Stimulated activated CD4-positive, alpha-beta T cell treated with anti-CD3 and anti-CD28 coated beads, TNF-alpha, amount 100 ng/mL, for 24 hours (primary cell): Measurements from ENCODE around the gene PRIM1.
"Not testable (repeated sequence)": the region's sequence is repeated elsewhere in the genome, so short reads cannot be mapped to it uniquely, and the experiment has no call there.

ENCODE experiments used
- DNase-seq, 3 experiments: peaks; one replicate each; pipeline ENCODE4 v3.0.0-alpha.2; 2020; ENCODE audit warnings: low read depth in 3 of 3

The PRIM1 gene

GRCh38 chr12:56760460-56760859 is 8.3 kb upstream of the PRIM1 start:
- DNase-seq, result no peak

GRCh38 chr12:56759263-56759908 is 7.3 kb upstream of the PRIM1 start:
- DNase-seq, result no peak

GRCh38 chr12:56758728-56759262 is 6.7 kb upstream of the PRIM1 start:
- no peak for DNase-seq

- DNase-seq, result not testable (repeated sequence)
Observed at GRCh38 chr12:56757971-56758370, 5.8 kb upstream of the PRIM1 start.

GRCh38 chr12:56753566-56753965 is 1.4 kb upstream of the PRIM1 start:
- DNase-seq, result no peak

- not testable (repeated sequence) for DNase-seq
Observed at GRCh38 chr12:56750596-56750995, 1.5 kb downstream of the PRIM1 start.

GRCh38 chr12:56749853-56750252 is 2.3 kb downstream of the PRIM1 start:
- no peak for DNase-seq

GRCh38 chr12:56749359-56749758 is 2.8 kb downstream of the PRIM1 start:
- no peak for DNase-seq

GRCh38 chr12:56728139-56728861 is 23.8 kb downstream of the PRIM1 start:
- DNase-seq, result no peak

- DNase-seq, result not testable (repeated sequence)
Observed at GRCh38 chr12:56726196-56726675, 25.9 kb downstream of the PRIM1 start.

GRCh38 chr12:56725723-56726102 is 26.4 kb downstream of the PRIM1 start:
- DNase-seq, result no peak

- peak; percentile 96 to 99 (median 98) for DNase-seq
Observed at GRCh38 chr12:56724972-56725722, 27.0 kb downstream of the PRIM1 start, which contains the start of gene NACA. NACA (minus strand) TSS chr12:56725299; CDS start chr12:56724521, 778 bp downstream.

- DNase-seq, result no peak
Observed at GRCh38 chr12:56724701-56724971, 27.5 kb downstream of the PRIM1 start.

- no peak for DNase-seq
Observed at GRCh38 chr12:56723889-56724700, 28.0 kb downstream of the PRIM1 start.

- no peak for DNase-seq
Observed at GRCh38 chr12:56723352-56723751, 28.8 kb downstream of the PRIM1 start.

GRCh38 chr12:56722832-56723231 is 29.3 kb downstream of the PRIM1 start:
- DNase-seq, result no peak

GRCh38 chr12:56721721-56722120 is 30.4 kb downstream of the PRIM1 start:
- no peak for DNase-seq

- DNase-seq, result no peak
Observed at GRCh38 chr12:56721216-56721615, 30.9 kb downstream of the PRIM1 start.

GRCh38 chr12:56720731-56721151 is 31.4 kb downstream of the PRIM1 start:
- no peak for DNase-seq

GRCh38 chr12:56719056-56719455 is 33.1 kb downstream of the PRIM1 start:
- DNase-seq, result no peak

GRCh38 chr12:56718636-56719035 is 33.5 kb downstream of the PRIM1 start:
- no peak for DNase-seq

GRCh38 chr12:56718149-56718548 is 34.0 kb downstream of the PRIM1 start:
- DNase-seq, result no peak
